NCI-H146 treated with DMSO at 0.1 percent for 48 hours (cell line): ENCODE results near the gene ZFP64.
A peak's percentile ranks its signal among the peaks of the same experiment; 100 is the strongest.
"Not testable (repeated sequence)": the region's sequence is repeated elsewhere in the genome, so short reads cannot be mapped to it uniquely, and the experiment has no call there.

Experiments used
- DNase-seq: peaks from one replicate; lab custom pipeline; 2025; ENCODE audit not compliant: unreplicated experiment; lab: John Stamatoyannopoulos, UW

ZFP64 gene

DNA sequence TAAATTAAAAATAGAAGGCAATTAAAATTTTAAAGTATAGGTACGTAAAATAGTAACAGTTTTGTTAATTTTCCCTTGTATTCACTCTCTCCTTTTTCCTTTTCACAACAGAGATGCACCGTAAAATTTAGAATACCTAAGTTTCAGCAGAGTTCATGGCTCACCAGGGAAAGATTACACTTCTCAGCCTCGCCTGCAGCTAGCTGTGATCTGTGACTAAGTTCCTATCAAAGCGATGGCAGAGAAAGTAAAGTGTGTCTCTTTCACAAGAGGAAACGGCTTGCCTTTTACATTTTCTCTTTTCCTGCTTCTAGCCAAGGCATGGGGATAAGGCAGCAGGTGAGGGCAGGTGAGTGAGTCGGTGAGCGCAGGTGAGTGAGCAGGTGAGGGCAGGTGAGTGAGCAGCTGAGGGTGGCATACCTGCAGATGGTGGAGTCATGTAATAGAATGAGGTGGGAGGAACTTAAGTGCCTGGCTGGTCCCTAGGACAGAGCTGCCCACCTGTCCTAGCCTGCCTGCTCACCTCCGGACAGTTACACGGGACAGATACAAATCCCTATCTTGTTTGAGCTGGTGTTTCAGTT lies 30.9 kb downstream of the ZFP64 start:
- DNase-seq, result no peak

DNA sequence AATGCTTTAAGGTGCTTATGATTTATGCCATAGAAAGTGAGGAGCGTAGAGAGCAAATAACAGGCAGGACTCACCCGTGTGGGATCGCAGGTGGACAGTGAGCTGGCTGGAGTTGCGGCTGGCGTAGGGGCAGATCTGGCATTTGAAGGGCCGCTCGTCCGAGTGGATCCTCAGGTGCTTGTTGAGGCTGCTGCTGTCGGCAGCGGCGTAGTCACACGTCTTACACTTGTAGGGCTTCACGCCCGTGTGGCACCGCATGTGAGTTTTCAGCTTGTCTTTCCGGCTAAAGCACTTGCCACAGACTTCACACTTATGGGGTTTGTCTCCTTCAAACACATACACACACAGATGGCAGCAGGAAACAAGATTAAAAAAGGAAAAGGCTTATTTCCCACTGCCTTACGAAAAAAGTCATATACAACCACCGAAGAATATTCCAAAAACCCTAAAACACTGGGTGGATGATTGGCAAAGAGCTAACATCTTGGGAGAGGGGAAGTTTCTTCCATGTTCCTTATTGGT lies 31.5 kb downstream of the ZFP64 start:
- no peak for DNase-seq

DNA sequence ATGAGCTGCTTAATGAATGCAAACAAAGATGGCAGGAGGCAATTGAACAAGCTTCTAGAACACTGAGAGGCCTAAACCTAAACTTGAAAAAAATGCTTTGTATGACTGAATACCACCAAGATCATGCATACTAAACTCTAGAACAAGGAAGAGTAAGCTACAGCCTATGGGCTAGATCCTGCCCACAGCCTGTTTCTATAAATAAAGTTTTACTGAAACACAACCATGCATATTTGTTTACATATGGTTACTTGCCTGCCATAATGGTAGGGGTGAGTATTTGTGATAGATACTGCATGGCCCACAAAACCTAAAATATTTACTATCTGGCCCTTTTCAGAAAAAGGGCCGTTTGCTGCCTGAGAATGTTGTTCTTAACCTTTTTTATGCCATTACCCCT lies 37.0 kb downstream of the ZFP64 start:
- no peak for DNase-seq

DNA sequence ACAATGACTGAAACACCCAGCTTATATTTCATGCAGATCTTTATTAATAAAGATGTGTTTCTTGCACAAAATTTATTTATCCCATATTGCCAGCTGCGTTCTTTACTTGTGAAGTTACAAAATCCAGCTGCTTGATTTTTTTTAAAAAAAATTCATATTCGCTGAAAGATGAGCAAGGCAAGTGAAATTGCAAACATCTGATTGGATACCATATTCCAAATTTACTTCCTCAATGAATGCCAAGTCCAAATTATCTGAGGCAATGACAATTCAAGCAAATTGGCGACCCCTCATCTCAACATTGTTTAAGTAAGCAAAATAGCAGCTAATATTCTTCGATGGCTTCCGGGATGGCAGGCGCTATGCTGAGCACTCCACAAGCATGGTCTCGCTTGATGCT lies 37.7 kb downstream of the ZFP64 start:
- no peak for DNase-seq

DNA sequence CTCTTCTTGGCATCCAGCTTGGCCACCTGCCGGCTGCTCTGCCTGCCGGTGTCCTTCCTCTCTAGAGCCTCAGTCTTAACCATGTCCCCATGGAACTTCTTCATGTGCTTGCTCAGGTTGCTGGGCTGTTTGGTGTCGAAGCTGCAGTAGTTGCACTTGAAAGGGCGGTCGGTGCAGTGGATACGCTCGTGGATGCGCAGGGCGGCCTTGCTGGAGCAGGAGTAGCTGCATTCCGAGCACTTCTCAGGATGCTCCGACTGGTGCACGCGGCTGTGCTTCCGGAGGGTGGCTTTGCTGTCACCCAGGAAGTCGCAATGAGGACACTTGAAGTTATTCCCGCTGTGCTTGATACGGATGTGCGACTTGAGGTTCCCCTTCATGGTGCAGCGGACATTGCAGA lies 38.7 kb downstream of the ZFP64 start:
- no peak for DNase-seq

DNA sequence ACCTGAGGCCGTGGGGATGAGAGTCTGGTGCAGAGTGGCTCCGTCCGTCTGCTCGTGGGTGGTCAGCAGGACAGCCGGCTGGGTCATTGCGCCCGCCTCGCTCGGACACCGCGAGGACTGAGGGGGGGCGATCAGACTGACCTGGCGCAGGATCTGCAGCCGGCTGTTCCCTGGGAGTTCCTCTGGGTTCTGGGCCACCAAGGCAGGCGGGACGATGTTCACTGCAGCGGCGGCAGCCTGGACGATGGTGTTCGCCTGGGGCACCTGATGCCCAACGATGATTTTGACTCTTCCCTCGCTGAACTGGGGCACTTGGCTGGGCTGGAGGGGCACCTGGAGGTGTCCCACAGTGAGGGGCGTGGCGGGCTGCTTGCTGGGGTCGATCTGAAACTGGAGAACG lies 39.2 kb downstream of the ZFP64 start:
- DNase-seq, result no peak

DNA sequence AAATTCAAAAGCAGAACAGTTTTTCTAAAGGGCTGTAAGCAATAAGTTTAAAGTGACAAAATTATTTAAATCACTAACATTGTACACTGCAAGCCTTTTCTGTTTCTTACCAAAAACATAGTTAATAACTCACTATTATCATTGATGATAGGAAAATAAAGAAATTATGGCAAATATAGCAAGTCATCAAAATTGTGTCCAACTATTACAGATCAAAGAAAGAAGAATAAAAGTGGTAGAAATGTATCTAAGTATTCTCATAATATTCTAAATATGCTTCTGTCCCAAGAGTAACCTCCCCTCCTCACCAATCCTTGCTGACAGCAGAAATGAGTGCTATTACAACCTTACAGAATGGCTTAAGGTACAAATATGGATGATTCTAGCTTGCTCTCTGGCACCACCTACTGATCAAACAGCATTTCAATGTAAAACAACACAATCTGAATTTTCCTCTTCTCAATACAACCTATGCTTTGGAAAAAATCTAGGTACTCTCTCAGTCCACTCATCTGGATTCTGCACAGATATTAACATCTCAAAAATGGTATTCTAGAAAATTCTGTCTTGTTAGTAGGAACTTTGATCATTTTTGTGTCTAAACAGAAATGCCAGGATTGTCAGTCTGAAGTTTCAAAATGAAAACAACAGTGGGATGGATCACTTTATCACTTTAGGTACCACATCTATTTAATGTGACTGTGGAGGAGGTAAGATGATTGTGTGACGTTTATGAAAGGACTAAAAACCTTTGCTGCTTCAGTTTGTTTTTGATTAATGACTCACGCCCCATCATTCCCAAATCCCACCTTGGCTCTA lies 40.9 kb downstream of the ZFP64 start:
- DNase-seq, result peak; percentile 60

DNA sequence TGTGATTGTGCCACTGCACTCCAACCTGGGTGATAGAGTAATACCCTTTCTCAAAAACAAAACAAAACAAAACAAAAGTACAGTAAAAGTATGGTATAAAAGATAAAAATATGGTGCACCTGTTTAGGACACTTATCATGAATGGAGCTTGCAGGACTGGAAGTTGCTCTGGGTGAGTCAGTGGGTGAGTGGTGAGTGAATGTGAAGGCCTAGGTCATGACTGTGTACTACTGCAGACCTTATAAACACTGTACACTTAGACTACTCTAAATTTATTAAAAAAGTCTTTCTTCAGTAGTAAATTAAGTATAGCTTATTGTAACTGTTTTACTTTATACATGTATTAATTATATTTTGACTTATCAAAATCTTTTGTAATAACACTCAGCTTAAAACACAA lies 46.0 kb downstream of the ZFP64 start:
- DNase-seq, result no peak

DNA sequence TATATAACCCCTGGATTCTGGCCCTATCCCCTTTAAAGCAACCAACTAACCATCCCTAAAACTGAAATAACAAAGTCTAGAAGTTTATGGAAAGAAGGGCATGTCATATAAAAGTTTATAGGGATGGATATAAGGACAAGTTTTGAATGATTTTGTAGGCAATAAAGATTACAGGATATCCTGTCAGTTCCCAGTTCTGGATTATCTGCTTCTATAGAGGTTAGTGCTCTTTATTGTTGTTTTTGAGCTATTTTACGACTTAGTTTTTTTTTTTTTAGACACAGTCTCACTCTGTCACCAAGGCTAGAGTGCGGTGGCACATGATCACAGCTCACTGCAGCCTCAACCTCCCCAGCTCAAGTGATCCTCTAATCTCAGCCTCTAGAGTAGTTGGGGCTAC lies 48.3 kb downstream of the ZFP64 start:
- no peak for DNase-seq

DNA sequence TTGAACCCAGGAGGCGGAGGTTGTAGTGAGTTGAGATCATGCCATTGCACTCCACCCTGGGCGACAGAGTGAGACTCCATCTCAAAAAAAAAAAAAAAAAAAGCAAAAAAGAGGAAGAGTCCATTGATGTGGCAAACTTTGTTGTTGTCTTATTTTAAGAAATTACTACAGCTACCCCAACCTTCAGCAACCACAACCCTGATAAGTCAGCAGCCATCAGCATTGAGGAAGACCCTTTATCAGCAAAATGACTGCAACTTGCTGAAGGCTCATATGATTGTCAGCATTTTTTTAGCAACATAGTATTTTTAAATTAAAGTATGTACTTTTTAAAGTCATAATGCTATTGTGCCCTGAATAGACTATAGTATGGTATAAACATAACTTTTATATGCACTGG lies 48.8 kb downstream of the ZFP64 start:
- DNase-seq, result no peak

DNA sequence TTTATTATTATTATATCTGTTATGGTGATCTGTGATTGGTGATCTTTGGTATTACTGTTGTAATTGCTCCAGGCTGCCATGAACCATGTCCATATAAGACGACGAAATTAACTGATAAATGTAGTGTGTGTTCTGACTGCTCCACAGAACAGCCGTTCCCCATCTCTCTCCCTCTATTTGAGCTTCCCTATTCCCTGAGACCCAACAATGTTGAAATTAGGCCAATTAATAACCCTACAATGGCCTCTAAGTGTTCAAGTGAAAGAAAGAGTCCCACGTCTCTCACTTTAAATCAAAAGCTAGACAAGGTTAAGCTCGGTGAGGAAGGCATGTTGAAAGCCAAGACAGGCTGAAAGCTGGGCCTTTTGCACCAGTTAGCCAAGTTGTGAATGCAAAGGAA lies 51.6 kb downstream of the ZFP64 start:
- no peak for DNase-seq

DNA sequence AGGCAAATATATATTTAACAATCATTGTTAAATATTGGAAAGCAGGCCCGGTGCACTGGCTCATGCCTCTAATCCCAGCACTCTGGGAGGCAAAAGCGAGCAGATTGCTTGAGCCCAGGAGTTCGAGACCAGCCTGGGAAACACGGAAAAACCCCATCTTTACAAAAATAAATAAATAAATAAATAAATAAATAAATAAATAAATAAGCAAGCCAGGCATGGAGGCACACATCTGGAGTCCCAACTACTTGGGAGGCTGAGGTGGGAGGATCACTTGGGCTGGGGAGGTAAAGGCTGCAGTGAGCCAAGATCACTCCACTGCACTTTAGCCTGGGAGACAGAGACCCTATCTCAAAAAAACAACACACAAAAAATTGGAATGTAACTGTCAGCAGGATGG lies 53.7 kb downstream of the ZFP64 start:
- DNase-seq, result no peak

DNA sequence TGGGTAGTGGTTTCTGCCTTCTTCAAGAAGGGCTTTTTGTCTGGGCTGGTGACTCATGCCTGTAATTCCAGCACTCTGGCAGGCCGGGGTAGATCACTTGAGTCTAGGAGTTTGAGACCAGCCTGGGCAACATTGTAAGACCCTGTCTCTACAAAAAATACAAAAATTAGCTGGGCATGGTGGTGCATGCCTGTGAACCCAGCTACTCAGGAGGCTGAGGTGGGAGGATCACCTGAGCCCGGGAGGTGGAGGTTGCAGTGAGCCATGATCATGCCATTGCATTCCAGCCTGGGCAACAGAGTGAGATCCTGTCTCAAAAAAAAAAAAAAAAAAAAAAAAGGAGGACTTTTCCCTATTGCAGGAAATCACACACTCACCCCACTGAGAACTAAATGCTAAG lies 57.9 kb downstream of the ZFP64 start:
- not testable (repeated sequence) for DNase-seq

DNA sequence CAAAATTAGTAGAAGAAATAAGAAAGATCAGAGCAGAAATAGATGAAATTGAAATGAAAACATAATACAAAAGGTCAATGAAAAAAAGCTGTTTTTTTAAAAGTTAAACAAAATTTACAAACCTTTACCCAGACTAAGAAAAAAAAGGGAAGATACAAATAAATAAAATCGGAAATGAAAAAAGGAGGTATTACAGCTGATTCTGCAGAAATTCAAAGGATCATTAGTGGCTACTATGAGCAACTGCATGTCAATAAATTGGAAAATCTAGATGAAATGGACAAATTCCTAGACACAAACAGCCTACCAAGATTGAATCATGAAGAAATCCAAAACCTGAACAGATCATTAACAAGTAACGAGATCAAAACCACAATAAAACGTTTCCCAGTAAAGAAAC lies 59.2 kb downstream of the ZFP64 start:
- DNase-seq, result no peak

DNA sequence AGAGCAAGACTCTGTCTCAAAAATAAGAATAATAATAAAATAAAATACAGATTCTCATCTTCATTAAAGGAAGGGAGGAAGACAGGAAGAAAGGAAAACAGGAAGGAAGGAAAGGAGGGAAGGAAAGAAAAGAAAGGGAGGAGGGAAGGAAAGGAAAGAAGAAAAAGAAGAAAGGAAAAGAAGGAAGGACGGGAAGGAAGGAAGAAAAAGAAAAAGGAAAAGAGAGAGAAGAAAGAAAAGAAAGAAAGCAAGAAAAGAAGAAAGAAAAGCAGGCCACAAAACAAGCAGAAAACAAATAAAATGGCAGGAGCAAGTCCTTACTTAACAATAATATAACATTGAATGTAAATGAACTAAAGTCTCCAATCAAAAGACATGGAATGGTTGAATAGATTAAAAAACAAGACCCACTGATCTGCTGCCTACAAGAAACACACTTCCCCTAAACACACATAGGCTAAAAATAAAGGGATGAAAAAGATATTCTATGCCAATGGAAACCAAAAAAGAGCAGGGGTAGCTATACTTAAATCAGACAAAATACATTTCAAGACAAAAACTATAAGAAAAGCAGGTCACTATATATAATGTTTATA lies 60.4 kb downstream of the ZFP64 start:
- DNase-seq, result no peak

DNA sequence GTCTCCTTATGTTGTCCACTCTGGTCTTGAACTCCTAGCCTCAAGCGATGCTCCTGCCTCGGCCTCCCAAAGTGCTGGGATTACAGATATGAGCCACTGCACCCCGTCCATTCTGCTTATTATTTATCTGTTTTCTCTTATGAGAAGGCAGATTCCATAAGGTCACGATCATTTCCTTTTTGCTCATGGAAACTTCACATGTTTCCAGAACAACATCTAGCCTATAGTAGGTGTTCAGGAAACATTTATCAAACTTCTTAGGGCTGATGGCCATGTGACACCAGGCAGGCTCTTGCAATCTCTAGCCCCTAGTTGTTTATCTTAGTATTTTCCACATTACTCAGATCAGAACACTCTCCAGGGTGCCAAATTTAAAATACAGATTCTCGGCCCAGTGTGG lies 61.2 kb downstream of the ZFP64 start:
- no peak for DNase-seq

DNA sequence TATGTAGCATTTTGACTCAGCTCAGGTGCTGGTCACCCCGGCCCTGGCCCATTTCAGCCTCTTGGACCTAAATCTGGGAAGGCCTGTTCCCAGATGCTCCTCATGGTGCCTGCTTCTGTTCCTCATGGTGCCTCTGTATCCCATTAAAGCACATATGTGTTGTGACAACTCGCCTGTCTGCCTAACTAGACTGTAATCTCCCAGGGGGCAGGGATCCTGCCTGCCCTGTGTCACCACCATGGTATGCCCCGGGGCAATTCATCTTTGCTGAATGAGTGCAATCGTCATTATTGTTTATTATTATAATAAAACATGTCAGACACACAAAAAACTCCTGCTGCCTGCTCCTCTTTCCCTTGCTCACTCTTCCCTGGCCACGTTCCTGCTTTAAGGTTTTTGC lies 62.0 kb downstream of the ZFP64 start:
- no peak for DNase-seq

DNA sequence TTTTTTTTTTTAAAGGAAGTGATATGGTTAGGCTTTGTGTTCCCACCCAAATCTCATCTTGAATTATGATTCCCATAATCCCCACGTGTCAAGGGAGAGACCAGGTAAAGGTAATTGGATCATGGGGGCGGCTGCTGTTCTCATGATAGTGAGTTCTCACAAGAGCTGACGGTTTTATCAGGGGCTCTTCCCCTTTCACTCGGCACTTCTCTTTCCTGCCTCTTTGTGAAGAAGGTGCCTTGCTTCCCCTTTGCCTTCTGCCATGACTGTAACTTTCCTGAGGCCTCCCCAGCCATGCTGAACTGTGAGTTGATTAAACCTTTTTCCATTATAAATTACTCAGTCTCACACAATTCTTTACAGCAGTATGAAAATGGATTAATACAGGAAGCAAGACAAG lies 64.3 kb downstream of the ZFP64 start:
- no peak for DNase-seq

DNA sequence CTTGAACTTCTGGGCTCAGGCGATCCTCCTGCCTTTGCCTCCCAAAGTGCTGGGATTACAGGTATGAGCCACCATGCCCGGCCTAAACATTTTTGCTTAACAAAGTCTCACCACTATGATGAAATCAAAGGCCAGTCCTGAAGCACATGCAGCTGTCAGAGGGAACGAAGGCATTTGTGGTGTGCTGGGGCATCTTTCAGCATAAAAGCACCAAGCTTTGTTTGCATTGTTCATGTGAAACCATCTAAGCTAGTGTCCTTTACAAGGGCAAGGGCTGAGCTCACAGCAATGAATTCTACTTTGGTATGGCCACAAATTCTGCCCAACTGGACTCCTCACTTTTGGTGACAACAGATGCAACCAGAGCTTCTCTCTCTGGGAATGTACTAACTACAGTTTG lies 66.8 kb downstream of the ZFP64 start:
- no peak for DNase-seq

DNA sequence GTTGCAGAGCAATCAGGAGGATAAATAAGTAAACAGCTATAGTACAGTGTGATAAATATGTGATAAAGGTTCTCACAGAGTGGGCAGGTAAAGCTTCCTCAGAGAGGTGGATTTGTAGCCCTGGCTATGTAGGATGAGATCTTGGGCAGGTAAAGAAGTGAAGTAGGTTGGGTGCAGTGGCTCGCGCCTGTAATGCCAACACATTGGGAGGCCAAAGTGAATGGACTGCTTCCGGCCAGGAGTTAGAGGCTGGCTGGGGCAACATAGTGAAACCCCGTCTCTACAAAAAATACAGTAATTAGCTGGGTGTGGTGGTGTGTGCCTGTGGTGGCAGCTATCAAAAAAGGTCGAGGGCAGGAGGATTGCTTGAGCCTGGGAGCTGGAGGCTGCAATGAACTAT lies 72.9 kb downstream of the ZFP64 start:
- no peak for DNase-seq

DNA sequence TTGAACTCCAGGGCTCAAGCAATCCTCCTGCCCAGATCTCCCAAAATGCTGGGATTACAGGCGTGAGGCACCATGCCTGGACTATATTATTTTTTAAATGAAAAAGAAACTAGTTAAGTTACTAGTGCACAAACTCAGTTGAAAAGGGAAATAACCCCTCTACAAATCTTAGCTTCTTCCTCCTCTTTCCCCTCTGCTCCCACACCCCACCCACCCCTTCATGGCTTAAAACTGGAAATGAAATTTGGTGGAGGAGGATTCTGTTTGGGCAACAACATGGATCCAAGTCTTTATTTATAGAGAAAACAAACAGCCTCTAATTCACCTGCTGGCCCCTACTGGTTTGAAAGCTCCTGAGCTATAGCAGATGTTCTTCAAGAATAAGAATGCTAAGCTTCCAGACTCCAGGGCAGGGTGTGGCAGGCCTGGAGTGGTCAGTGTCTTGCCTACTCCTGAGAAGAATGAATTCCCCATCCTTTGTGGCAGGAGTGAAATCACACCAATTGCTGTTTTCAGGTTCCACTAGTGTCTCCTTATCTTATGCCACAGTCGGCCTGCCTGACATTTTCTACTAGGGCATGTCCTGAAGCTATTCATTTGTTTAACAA lies 73.5 kb downstream of the ZFP64 start:
- DNase-seq, result no peak

DNA sequence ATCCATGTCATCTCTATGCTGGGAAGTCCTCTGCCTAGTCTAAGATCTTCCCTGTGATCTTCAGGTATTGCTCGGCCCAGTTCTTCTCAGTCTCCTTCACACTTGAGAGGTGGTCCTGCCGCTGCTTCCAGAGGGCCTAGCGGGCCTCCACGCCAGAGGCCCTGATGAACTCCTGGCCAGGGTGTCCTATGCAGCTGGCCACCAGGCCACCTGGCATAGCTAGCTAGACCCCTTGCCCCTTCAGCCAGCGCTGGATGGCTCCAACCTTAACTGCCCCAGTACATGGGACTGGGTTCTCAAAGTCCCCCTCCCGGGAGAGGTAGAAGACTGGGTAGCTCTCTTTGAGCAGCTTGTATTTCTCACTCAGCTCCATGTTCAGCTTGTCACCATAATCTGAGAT lies 81.1 kb downstream of the ZFP64 start:
- no peak for DNase-seq
